Measurements from ENCODE around the gene SVOP.
"Not testable (repeated sequence)": the region's sequence is repeated elsewhere in the genome, so short reads cannot be mapped to it uniquely, and the experiment has no call there.

The SVOP gene, protein sequence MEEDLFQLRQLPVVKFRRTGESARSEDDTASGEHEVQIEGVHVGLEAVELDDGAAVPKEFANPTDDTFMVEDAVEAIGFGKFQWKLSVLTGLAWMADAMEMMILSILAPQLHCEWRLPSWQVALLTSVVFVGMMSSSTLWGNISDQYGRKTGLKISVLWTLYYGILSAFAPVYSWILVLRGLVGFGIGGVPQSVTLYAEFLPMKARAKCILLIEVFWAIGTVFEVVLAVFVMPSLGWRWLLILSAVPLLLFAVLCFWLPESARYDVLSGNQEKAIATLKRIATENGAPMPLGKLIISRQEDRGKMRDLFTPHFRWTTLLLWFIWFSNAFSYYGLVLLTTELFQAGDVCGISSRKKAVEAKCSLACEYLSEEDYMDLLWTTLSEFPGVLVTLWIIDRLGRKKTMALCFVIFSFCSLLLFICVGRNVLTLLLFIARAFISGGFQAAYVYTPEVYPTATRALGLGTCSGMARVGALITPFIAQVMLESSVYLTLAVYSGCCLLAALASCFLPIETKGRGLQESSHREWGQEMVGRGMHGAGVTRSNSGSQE

DNA sequence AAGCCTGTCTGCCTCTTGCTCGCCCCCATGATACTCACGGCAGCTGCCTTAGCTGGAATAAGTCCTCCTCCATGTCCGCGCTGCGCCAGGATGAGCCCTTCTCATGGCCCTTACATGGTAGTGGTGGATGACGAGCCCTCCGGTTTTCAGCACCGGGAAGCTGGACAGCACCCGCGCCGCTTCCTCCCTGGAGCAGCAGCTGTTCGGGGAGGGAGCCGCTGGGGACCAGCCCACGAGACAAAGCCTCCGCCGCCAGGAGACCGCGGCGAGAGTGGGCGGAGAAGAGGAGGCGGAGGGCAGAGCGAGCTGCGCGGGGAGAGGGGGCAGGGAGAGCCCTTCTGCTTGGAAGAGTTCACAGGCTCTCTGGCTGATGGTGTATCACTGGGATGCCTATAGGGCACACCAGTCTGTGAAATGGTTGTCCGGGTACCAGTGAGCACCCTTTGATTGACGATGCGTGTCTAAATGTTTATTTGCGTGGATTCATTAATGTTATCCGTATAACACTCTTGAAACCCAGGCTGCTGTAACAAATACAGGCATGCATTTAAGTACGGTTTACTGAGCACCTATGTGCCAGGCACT is at the start of gene SVOP:
TSS of gene SVOP (minus strand) at position 273 of the 585 bp plus-strand sequence. CDS start at position 73, 200 bp downstream.
- peak; percentile 2 for DNase-seq (ENCODE audit: low read depth, low spot score)
- no peak within 1 kb of the TSS for H3K27ac ChIP-seq

DNA sequence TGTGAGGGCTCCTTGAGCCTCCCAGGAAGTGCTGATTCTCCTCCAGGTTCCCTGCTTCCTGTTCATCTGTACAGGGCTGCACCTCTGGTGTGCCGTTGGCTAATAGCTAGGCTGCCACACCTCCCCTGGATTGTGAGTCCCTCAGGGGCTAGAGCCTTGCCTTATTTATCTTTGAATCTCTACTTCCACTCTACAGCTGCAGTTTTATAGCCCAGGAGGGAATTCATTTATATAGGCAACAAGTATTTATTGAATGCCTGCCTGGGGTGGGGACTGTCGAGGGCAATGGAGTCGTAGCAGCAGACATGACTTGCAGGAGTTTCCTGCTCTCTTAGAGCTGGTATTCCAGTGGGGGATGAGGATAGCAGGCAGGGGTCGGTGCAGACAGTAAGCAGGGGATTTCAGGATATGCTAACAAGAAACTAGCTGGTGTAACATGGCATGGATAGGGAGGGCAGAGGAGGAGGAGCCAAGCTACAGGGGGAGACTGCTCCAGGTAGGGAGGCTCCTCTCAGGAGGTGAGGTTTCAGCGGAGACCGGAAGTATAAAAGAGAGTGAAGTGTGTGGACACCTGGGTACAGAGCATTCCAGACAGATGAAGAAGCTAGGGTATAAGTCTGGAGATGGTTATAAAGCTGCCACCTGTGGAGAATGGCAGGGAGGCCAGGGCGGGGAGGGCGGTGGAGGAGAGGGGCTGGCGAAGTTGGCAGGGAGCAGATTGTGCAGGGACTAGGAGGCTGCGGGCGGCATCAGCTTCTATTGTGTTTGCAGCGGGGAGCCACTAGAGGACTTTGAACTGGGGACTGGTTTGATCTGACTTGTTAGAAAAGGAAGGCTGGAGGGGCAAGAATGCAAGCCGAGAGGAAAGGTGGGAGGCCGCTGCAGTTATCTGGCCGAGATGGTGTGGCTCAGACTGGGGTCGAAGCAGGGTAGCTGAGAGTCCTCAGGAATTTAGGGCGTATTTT is 48.7 kb upstream of the SVOP start:
- H3K27ac ChIP-seq = no peak overlapping the region
- DNase-seq (ENCODE audit: low read depth, low spot score) = no peak

DNA sequence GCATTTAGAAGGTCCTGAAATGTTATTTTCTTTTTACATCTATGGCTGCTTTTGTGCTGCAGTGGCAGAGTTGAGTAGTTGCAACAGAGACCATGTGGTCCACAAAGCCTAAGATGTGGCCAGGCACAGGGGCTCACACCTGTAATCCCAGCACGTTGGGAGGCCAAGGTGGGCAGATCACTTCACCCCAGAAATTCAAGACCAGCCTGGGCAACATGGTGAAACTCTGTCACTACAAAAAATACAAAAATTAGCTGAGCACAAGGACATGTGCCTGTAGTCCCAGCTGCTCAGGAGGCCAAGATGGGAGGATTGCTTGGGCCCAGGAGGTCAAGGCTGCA is 45.0 kb upstream of the SVOP start:
- DNase-seq (ENCODE audit: low read depth, low spot score) = no peak
- H3K27ac ChIP-seq = no peak overlapping the region

DNA sequence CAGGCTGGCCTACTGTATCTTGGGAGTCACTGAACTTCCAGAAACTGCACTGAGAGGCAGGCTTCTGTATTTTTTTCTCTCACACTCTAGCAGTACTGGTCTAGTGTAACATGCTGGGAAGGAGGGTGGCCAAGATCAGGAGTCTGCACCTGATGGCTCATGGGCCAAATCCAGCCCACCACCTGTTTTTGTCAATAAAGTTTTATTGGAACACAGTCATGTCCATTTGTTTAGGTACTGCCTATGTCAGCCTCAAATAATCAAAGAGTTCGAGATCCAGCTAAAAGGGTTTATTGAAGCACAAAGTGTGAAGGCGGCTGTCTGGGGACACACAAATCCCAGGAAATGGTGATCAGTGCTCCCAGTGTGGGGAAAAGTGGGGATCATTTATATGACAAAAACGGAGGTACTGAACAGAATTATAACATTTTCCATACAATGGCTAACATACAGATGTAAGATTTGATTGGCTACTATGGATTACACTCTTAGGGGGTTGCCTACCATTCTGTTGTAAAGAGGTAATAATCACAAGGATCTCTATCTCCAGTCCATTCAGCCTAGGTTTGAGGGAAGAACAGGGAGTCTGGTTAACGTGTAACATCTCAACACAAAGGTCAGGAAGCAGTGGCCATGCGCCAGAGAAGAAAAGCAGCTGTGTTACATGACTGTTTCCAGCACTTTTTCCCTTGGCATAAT is 44.4 kb upstream of the SVOP start:
- DNase-seq (ENCODE audit: low read depth, low spot score) = no peak
- H3K27ac ChIP-seq = no peak overlapping the region

DNA sequence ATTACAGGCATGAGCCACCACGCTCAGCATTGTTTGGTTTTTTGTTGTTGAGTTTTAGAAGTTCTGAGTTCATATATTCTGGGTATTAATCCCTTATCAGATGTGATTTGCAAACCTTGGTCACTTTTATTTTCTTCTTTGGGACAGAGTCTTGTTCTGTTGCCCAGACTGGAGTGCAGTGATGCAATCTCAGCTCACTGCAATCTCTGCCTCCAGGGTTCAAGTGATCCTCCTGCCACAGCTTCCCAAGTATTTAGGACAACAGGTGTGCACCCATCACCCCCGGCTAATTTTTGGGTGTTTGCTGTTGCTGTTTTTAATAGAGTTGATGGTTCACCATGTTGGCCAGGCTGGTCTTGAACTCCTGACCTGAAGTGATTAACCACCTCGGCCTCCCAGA is 43.3 kb upstream of the SVOP start:
- DNase-seq (ENCODE audit: low read depth, low spot score) = no peak
- H3K27ac ChIP-seq = no peak overlapping the region

DNA sequence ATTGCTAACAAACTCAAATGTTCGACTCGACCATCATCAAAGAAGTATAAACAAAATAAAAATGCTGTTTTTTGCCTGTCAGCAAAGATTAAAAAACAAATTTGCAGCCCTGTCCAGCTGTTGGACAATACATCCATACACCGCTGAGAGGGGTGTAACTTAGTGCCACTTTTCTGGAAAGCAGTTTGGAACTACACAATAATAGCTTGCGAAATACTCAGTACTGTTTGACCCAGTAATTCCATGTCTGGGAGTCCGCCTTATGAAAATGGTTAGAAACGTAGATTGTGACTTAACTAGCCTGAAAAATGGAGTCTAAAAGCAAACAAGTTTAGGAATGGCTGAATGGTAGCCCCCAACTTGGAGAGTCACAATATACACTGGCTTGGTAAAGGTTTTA is 37.9 kb upstream of the SVOP start:
- DNase-seq (ENCODE audit: low read depth, low spot score) = no peak
- H3K27ac ChIP-seq = no peak overlapping the region

DNA sequence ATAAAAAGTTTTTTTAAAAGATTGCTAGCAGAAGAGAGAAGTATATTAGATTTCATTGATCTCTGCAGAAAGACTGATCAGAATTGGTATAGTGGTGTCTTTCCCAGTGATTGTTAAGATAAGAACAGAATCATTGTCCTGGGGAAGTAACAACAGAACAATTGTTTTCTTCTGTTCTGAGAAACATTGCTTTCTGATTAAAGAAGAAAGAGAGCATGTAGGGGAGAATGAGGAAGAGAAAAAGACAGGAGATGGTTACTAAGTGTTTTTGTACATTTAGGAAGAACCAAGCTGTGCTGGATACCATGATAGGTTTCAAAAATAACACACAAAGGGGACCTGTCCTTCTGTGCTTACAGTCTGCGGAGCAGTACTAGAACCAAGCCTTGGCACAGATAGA is 36.5 kb upstream of the SVOP start:
- no peak overlapping the region for H3K27ac ChIP-seq
- no peak for DNase-seq (ENCODE audit: low read depth, low spot score)

DNA sequence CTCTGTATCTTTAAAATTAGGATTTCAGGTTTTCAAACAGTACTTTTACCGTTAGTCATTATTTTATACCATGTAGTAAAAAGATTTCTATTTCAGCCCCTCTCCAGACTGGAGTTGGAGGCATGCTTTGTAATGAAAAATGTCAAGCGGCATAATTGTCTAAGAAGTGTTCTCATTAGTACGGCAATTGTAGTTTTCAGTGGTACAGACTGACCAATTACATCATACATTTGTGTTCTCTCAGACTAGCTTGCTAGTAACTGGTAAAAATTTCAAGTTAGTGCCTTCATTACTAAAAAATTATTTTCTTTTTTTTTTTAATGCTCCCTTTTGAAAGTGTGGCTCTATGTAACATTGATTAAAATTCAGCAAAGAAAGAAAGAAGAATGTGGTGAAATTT is 36.0 kb upstream of the SVOP start:
- DNase-seq (ENCODE audit: low read depth, low spot score) = no peak
- H3K27ac ChIP-seq = no peak overlapping the region

DNA sequence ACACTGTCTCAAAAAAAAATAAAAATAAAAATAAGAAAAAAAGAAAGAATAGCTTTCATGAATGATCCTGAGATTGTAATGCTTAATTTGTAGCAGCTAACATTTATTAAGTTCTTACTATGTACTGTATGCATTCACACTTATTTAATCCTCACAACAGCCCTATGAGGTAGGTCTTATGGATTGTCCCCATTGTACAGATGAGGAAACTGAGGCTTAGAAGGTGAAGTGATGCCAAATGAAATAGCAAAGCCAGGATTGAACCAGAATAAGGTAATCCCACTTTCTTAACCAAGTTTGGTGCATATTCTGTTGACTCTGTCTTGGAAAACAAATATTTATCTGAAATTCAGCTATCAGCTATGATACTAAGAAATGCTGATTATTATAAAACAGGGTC is 33.7 kb upstream of the SVOP start:
- H3K27ac ChIP-seq = no peak overlapping the region
- DNase-seq (ENCODE audit: low read depth, low spot score) = no peak

DNA sequence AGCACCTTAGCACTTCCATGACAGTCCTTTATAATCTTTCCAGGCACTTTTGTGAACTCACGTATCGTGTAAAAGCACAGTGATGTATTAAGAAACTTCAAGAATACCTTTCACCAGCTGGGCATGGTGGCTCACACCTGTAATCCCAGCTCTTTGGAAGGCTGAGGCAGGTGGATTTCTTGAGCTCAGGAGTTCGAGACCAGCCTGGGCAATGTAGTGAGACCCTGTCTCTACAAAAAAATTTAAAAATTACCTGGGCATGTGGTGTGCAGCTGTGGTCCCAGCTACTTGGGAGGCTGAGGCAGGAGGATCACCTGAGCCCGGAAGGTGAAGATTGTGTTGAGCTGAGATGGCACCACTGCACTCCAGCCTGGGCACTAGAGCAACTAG is 33.3 kb upstream of the SVOP start:
- DNase-seq (ENCODE audit: low read depth, low spot score); H3K27ac ChIP-seq: not testable (repeated sequence)

DNA sequence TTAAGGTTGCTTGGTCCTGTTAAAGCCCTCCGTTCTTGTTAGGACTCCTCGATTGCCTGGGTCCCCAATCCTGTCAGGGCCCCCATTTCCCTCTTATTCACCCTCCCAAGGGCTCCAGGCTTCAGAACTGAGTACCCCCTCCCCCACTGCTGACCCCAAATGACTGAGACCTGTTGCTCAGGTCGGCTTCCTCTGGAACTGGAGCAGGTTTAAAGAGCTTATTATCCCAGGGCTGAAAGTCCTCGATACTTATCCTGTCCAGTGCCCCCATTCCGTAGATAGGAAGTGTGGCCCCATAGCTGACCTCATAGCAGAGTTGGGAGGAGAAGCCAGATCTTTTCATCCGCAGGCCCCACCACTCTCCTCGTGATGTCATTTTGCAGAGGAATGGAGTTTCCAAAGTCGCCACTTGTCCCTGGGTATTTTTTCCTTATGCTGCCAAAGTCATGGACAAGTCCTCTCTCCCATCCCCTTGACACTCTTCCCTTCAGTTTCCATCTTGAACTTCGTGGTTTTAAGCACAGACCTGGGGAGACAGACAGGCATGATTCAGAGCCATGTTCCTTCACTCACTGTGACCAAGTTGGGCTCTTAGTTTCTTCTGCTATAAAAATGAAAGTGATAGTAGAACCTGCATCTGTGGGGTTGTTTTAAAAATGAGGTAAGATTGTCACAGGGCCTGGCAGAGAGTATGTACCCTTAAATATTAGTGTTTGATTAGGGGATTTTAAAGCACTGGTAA is 32.7 kb upstream of the SVOP start:
- no peak for DNase-seq (ENCODE audit: low read depth, low spot score)
- no peak overlapping the region for H3K27ac ChIP-seq

DNA sequence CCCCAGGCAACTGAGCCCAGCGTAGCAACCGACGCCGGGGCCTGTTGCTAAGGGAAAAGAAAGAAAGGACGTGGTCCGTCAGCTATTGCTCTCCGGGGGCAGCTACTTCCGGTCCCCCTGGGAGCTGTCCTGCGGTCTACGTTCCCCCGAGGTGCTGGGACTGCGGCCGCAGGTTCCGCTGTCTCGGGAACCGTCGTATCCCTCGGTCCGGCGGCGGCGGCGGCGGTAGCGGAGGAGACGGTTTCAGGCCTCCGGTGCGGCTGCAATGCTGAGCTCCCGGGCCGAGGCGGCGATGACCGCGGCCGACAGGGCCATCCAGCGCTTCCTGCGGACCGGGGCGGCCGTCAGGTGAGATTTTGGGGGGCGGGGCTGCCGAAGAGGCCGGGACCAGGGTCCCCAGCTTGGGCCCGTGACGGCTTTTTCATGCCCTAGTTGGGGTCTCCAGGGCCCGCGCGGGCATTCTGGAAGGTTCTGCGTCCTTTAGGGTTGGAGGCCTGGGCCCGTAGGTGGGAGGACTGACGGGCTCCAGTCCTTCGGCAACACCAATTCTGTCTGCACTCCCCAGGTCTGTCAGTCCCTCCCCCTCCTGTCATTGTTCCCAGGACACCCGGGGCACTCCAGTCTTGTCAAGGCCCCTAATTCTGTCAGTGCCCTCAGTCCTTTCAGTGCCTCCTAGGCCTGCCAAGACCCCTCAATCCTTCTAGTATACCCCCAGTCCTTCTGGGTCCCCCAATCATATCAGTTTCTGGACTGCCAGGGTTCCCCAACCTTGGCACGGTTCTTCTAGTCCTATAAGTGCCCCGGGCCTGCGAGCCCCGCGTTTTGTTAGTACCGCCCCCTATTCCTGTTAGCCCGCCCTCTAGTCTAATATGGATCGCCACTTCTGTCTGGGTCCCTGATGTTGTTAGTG is 31.8 kb upstream of the SVOP start, which contains the start of gene USP30:
TSS of gene USP30 (plus strand) at position 163 of the 910 bp plus-strand sequence. CDS start at position 266, 103 bp downstream.
- H3K27ac ChIP-seq = peak within 1 kb of the TSS; percentile 52
- DNase-seq (ENCODE audit: low read depth, low spot score) = peak; percentile 34

DNA sequence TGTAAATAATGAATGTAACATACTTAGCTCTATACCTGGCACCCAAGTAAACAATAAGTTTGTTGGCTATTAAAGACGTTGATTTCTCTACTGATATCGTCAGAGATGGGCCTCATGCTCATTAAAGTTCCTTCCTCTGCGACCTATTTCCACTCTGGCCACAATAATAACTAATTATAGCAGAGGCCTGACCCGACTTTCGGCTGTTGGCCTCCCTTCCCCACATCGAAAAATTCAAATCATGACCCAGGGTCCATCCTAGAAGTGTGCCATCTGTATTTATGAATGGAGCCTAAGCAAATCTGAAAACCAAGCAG is 31.2 kb upstream of the SVOP start:
- no peak overlapping the region for H3K27ac ChIP-seq
- no peak for DNase-seq (ENCODE audit: low read depth, low spot score)

DNA sequence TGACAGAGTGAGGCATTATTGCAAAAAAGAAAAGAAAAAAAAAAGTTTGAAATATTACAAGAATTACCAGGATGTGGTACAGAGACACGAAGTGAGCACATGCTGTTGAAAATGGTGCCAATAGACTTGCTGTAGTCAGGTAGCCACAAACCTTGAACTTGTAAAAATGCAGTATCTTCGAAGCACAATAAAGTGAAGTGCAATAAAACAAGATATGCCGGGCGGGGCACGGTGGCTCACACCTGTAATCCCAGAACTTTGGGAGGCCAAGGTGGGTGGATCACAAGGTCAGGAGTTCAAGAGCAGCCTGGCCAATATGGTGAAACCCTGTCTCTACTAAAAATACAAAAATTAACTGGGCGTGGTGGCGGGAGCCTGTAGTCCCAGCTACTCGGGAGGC is 28.9 kb upstream of the SVOP start:
- not testable (repeated sequence) for DNase-seq (ENCODE audit: low read depth, low spot score); H3K27ac ChIP-seq

DNA sequence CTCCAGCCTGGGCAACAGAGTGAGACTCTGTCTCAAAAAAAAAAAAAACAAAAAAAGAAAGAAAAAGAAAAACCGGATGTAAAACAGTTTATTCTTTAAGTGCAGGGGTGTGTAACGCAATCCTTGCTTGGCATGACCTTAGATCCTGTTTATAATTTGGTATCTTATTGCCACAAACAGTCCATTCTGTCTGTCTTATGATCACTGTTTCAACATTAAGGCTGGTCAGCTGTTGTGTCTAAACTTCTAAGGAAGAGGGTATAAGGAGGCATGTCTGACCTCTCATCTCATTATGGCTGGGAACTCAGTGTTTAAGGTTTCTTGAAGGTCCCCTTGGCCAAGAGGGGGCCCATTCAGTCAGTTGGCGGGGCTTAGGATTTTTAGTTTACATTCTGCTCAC is 27.8 kb upstream of the SVOP start:
- not testable (repeated sequence) for DNase-seq (ENCODE audit: low read depth, low spot score); H3K27ac ChIP-seq

DNA sequence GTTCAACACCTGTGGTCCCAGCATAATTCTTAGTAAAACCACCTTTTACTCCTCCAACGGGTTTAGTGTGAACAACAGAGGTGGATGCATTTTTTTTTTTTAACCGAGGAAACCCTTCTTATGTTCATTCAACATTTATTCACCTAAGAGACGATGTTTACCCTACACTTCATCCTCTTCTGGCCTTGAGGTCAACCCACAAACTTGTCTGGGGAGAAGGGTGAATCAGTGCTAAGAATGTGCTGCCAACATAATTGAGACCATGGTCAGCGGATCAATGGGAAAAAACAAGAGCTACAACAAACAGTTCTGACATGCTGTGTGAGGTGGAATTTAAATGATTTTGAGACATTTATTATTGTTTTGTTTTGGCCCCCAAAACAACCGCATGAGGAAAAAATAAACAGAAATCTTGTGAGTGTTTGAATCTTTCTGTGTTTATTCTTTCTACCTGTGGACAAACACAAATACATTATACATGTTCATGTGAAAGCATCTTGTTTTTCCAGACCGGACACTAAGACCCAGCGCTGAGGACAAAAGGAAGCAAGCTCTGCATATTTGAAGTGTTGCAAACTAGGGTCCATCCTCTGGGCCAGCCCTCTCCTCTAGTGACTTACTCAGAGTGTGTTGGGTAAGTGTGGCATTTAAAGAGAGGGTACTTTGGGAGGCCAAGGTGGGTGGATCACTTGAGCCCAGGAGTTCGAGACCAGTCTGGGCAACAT is 26.4 kb upstream of the SVOP start:
- H3K27ac ChIP-seq = no peak overlapping the region
- peak; percentile 5 for DNase-seq (ENCODE audit: low read depth, low spot score)

DNA sequence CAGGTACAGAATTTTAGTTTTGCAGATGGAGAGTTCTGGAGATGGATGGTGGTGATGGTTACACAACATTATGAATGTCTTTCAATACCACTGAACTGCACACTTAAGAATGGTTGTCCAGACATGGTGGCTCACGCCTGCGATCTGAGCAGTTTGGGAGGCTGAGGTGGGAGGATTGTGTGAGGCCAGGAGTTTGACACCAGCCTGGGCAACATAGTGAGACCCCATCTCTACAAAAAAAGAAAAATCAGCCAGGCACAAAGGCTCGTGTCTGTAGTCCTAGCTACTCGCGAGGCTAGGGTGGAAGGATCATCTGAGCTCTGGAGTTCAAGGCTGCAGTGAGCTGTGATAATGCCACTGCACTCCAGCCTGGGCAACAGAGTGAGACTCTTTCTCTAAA is 23.4 kb upstream of the SVOP start:
- H3K27ac ChIP-seq = no peak overlapping the region
- no peak for DNase-seq (ENCODE audit: low read depth, low spot score)

DNA sequence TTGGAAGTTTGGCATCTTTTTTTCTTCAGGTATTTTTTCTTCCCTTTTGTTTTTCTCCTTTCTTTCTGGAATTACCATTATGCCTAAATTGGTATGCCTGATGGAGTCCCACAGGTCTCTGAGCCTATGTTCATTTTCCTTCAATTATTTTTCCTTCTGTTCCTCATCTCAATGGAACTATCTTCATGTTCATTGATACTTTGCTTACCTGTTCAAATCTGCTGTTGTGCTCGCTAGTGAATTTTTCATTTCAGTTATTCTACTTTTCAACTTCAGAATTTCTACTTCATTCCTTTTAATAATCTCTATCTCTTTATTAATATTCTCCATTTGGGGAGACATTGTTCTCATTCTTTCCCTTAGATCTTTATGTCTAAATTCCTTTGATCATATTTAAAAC is 16.1 kb upstream of the SVOP start:
- H3K27ac ChIP-seq = no peak overlapping the region
- no peak for DNase-seq (ENCODE audit: low read depth, low spot score)

Measured in epithelial cell of prostate (primary cell).